ENCODE measurements around the gene AUTS2.
"Not testable (repeated sequence)": the region's sequence is repeated elsewhere in the genome, so short reads cannot be mapped to it uniquely, and the experiment has no call there.

AUTS2 gene

GRCh38 chr7:69761290-69761922, 163.1 kb downstream of the AUTS2 start:
- DNase-seq (ENCODE audit: low read depth) = no peak

- DNase-seq (ENCODE audit: low read depth) = no peak
Measured at GRCh38 chr7:69762821-69763352, 164.6 kb downstream of the AUTS2 start.

- no peak for DNase-seq (ENCODE audit: low read depth)
Measured at GRCh38 chr7:69763513-69763912, 165.2 kb downstream of the AUTS2 start.

GRCh38 chr7:69764147-69764546, 165.9 kb downstream of the AUTS2 start:
- DNase-seq (ENCODE audit: low read depth) = no peak

GRCh38 chr7:69764681-69765080, 166.4 kb downstream of the AUTS2 start:
- no peak for DNase-seq (ENCODE audit: low read depth)

- DNase-seq (ENCODE audit: low read depth) = no peak
Measured at GRCh38 chr7:69765879-69766278, 167.6 kb downstream of the AUTS2 start.

- no peak for DNase-seq (ENCODE audit: low read depth)
Measured at GRCh38 chr7:69768986-69769595, 170.8 kb downstream of the AUTS2 start.

GRCh38 chr7:69769826-69770225, 171.6 kb downstream of the AUTS2 start:
- DNase-seq (ENCODE audit: low read depth) = no peak

- no peak for DNase-seq (ENCODE audit: low read depth)
Measured at GRCh38 chr7:69770613-69771012, 172.3 kb downstream of the AUTS2 start.

GRCh38 chr7:69772718-69773436, 174.6 kb downstream of the AUTS2 start:
- DNase-seq (ENCODE audit: low read depth) = no peak

GRCh38 chr7:69773535-69774225, 175.4 kb downstream of the AUTS2 start:
- no peak for DNase-seq (ENCODE audit: low read depth)

GRCh38 chr7:69775231-69775771, 177.0 kb downstream of the AUTS2 start:
- DNase-seq (ENCODE audit: low read depth) = no peak

GRCh38 chr7:69776611-69777010, 178.3 kb downstream of the AUTS2 start:
- no peak for DNase-seq (ENCODE audit: low read depth)

GRCh38 chr7:69778138-69778537, 179.9 kb downstream of the AUTS2 start:
- no peak for DNase-seq (ENCODE audit: low read depth)

- no peak for DNase-seq (ENCODE audit: low read depth)
Measured at GRCh38 chr7:69780379-69780778, 182.1 kb downstream of the AUTS2 start.

GRCh38 chr7:69781412-69781846, 183.2 kb downstream of the AUTS2 start:
- no peak for DNase-seq (ENCODE audit: low read depth)

GRCh38 chr7:69782917-69783684, 184.8 kb downstream of the AUTS2 start:
- no peak for DNase-seq (ENCODE audit: low read depth)

- DNase-seq (ENCODE audit: low read depth) = not testable (repeated sequence)
Measured at GRCh38 chr7:69786130-69786529, 187.9 kb downstream of the AUTS2 start.

- no peak for DNase-seq (ENCODE audit: low read depth)
Measured at GRCh38 chr7:69786730-69787395, 188.6 kb downstream of the AUTS2 start.

- DNase-seq (ENCODE audit: low read depth) = no peak
Measured at GRCh38 chr7:69787736-69788431, 189.6 kb downstream of the AUTS2 start.

All from CMK (cell line).